Activated CD8-positive, alpha-beta memory T cell treated with anti-CD3 and anti-CD28 coated beads, Interleukin-2, amount 50 U/mL, for 48 hours (primary cell): ENCODE measurements around the gene ADSS2.

Experiments
- DNase-seq: peaks from one replicate; pipeline ENCODE4 v3.0.0-alpha.2; 2020

The ADSS2 gene

DNA sequence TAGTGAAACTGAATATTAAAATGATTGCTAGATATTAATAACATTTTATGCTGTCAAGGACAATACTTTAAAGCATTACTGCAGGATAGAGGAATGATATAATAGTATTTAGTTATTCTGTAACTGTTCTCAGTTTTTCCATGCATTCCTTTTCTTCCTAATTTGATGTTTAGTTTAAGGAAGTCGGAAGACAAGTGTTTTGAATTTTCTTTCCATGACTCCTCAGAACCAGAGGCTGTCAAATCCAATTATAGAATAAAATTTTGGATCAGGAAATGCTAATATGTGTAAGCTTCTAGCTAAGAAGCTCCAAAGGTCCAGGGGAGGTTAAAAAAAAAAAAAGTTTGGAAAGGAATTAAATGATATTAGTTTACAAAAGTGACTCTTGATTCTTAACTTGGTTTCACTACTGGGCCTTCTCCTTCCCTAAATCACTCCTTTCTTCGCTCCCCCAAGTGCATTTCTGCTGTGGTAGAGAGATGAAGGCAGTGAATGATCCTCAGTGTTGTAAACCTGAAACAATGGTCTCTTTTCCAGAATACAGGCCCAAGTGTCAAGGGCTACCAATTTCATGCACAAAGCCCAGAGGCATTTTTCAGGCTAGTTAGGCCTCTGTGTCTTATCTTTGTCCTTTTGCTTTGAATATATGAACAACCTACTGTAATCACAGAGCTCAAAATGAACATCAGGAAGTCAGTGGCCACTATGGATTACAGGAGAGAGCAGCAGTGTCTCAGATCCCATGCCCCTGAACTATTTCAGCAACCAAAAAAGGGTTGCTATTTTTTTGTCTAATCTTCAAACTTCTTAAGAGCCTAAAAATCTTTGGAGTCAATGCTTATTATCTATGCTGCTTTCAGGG lies 6.2 kb downstream of the ADSS2 start:
- DNase-seq: no peak

DNA sequence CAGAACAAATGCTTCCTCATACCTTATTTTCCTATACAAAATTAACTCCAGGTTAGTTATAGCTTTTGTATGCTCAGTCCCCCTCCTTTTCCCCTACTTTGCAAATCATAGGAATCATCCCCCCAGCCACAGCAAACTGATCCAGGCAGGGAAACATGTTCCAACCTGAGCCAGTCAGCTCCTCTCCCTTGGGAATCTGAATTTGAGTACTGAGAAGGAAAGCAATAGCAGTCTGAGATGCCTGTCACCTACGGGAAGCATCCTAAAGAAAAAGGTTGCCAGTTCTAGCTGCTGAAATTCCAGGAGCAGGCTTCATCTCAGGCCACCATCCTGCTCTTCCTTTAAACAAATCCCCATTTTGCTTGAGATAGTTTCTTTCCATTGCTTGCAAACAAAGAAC lies 6.9 kb downstream of the ADSS2 start:
- no peak for DNase-seq

DNA sequence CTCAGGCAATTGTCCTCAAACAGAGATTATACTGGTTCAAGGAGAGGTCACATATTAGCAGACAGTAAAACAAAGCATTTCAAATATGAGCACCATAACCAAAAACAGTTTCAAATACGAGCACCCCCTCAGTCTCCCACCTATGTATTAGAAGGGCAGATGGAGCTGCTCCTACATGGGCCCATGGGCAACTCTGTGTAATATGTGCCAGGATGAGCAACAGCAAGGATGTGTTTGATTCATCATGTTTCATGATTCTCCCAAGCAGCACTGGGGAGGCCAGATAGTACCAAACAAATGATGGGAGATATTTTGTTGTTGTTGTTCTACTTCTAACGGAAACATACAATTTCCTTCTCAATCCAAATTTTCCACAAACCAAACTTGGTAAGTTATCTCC lies 8.9 kb downstream of the ADSS2 start:
- DNase-seq: no peak

DNA sequence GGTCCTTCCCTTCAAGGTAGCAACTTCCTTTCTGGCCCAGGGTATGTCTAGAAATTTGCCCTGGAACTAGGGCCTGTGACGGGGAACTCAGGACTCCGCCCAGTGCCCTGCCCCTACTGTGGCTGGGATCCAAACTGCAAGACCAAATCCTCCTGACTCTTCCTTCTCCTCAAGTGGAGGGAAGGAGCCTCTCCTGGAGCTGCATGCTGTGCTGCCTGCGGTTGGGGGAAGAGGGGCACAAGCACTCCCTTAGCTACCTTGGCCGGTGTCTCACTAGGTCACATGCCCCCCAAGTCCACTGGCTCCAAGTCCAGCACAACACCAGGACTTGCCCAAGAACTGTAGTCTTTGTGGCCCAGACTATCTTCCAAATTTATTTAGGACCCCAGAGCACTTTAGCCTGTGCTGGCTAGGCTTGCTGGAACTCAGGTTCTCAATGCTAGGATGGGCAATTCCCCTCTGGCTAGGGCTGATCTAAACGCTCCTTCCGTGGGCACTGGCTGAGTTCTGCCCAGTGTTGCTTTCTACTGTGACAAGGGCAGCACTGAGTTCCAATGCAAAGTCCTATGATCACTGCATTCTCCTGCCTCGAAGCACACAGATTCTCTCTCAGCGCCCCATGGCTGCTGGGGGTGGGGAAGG lies 12.2 kb downstream of the ADSS2 start:
- DNase-seq: no peak

DNA sequence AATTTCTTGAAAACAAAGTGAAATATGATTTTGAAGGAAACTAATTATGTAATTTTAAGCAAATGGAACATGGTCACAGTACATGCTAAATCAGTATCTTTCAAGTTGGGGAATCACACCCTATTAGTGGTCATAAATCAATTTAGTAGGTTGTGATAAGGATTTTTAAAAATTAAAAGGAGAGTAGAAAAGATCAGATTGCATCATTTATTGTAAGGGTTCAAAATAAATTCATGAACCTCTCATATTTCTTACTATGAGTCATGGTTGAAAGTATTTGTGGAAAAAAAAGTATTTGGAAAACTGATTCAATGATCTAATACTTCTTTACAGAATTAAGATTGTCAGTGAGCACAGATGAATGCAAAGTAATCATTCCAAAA lies 14.6 kb downstream of the ADSS2 start:
- DNase-seq: no peak

DNA sequence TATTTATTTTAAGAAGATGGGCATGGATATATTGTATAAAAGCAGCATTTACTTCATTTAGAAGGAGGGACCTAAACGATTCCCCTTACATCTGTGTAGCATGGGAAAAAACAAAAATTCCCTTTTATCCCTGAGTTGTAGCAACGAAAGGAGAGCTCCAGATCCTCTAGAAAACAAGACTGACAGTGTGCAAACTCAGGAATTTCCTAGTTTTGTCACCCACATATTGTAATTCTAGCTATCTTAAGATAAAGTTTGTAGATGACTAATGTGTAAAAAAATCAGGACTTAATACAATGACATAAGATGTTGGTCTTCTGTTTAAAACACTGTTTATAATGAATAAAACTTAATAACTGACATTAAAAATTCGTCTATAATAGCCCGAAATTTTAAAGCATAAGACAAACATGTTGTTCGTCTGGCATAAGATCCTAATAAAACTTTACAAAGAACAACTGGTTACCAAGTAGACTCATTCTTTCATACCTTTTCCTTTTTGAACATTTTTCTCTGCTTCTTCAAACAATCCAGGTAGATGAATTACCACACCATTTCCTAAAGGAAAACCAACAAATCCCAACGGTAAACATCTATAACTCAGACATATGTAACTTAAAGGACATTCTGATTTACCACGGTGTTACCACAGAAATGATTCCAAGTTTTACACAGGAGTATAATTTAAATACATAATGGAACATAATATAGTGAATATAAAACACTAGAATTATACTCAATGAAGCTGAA lies 15.2 kb downstream of the ADSS2 start:
- no peak for DNase-seq

DNA sequence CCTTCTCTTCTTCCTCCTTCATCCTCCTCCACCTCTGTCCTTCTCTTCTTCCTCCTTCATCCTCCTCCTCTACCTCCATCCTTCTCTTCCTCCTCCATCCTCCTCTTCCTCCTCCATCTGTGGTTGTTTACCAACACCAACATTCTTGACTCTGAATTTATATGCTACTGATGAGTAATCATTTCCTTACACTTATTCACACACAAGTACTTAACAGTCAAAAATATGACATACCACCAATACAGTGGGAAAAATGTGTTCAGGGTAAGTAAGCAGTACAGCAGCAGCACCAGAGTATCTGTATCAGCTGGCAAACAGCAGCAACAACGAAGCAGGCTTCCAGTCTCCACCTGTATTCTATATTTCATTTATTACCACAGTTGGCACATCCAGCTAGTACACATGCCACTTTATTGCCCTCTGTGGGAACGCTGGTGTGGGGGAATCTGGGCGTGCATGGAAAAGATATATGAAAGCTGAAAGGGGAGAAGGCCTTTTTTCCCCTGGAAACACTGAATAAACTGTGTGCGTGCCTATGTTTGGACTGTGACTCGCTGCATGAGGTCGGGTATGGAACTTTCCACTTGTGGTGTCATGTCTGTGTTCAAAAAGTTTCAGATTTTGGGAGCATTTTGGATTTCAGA lies 16.0 kb downstream of the ADSS2 start:
- DNase-seq: no peak

DNA sequence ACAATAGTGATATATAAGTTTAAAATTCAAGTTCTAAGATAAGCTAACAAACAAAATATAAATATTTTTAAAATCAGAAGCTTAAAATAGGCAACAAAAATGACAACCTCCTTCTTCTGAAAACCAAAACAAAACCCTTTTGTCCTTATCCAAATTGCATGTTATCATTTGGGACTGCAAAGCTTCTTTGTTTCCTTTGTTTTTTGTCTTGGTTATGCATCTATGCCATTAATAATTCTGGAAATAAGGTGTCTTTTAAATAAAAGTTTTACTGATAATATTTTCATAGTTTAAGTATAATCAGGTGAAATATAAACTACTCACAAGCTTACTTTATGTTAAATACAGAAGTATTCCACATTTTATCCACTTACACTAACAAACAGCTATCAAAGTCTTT lies 20.5 kb downstream of the ADSS2 start:
- no peak for DNase-seq

DNA sequence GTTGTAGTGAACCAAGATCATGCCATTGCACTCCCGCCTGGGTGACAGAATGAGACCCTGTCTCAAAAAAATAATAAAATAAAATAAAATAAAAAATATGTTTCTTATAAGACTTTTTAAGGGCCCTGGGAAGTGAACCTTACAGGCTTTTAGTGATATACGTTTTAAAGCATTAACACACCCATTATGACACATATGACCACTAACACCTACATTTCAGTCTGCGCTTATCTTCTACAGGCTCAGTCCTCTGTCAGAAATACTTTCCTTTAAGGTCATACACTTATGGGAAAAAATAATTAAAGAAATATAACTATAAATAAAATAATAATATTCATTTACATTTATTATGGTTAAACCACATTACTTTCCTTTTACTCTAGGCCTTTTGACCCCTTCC lies 21.9 kb downstream of the ADSS2 start:
- no peak for DNase-seq

DNA sequence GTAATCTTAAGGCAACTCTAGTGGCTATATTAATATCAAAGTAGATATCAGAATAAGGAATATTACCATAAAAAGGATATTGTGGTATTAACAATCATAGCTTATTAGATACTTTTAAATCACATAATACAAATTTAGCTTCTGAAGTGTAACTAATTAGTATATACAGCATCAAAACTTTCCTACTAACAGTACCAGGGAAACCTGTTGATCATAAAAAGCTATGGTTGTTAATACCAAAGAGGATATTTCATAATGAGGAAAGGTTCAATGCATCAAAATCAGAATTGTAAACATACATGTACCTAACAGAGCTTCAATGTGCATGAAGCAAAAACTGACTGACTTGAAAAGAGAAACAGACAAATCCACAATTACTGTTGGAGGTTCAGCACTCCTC lies 24.1 kb downstream of the ADSS2 start:
- no peak for DNase-seq

DNA sequence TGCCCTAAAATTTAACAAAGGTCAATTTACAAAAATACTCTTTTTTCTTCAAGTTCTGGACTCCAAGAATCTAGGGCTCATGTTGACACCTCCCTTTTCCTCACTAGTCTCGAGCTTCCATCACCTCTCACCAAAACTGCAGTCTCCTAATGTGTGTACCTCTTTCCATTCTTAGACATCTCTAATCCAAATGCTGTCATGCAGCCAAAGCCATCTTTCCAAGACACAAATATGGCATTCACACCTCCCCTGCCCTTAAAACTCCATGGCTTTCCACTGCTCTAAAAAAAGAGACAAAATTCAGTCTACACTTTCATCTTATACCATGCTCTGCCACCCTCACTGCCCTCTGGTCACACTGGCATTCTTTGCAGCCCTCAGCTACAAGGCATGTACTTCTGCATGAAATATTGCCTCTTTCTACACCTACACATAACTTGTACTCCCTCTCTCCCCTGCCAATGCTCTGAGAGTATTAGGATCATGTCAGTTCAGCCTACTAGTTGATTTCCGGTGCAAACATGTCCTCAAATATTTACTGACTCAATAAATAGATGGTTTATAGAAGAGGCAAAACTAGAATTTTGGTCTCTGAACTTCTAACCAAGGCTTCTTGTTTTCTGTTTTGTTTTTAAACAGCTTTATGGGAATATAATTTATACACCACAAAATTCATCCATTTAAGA lies 26.9 kb downstream of the ADSS2 start:
- DNase-seq: no peak

DNA sequence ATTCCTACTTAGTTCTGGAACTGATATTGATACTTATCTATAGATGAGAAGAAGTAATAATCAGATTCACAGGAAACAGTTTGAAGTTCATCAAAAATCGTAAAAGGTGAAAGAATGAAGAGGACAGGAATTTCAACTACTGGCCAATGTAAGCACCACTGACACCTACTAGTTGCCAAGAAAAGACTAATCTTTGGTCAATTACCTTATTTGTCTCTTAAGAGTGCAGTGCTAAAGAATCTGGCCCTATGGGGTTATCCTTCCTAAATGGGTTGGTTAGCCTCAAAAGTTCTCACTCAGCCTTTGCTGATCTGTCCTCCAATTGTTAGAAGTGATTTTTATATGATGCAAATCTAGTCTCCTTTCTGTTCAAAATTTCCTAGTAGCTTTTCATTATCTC lies 29.5 kb downstream of the ADSS2 start:
- no peak for DNase-seq

DNA sequence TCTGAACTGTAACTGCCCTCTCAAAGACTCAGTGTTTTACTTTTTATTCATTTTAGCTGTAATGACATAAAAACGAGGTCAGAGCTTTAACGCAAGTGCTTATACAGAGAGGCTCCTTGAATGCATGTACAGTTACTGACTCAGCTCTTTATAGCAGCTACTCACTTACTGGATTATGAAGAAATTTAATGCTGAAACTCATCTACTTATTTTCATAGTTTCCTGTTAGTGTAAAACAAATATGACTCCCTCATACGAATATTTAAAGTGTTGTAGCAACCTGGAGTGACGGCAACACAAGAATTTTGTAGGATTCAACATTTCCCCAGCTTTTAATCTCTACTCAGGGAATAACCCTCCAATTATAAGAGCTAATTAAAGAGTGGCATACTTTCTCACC lies 32.7 kb downstream of the ADSS2 start:
- no peak for DNase-seq

DNA sequence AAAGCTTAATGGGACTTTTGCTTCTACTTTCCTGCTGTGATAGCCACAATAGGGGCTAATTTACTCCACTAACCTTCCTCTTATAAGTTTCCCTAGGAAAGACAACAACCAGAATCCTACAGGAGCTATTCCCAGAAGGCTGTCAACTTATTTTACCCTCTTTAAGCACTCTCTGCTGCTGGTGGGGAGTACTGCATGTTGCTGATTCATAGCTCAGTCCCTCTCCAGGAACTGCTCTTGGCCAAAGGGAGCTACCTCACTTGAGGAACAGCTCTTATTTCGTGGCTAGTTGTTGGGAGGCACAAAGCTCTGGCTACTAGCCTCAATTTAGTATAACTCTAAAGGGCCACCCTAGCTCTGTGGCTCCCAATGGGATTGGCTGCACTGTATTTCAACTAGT lies 37.2 kb downstream of the ADSS2 start:
- DNase-seq: no peak

DNA sequence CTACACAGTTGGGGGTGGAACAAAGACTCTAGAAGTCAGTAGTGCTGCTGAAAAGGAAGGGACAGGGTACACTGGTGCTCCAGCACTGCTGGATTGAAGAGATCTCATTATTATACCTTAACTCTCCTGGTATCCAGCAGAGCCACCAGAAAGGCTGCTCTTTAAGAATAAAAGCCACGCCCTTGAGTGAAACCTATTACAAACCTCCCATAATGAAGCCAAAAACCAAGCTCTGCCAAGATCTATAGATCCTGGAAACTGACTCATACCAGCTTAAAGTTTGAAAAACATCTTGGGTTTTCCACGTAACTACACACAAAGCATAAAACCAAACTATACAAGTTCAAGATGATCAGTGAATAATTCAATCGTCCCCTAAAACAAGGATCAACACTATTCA lies 38.0 kb downstream of the ADSS2 start:
- no peak for DNase-seq

DNA sequence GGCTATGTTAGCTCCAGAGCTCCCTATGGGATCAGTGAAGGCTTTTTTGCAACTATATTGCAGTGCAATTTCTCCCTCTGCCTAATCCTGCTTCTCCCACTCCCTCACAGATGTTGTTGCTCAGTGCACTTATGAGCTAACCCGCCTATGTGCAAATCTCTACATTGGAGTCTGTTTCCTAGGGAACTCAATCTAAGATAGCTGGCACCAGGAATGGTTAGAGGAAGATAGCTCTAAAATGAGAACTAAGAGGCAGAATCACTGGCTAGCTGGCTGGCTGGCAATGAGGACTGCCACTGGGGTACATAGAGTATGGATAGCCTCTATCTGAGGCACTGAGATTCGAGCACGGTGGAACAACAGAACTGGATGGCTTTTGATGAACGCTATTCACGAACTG lies 39.5 kb downstream of the ADSS2 start:
- DNase-seq: no peak

DNA sequence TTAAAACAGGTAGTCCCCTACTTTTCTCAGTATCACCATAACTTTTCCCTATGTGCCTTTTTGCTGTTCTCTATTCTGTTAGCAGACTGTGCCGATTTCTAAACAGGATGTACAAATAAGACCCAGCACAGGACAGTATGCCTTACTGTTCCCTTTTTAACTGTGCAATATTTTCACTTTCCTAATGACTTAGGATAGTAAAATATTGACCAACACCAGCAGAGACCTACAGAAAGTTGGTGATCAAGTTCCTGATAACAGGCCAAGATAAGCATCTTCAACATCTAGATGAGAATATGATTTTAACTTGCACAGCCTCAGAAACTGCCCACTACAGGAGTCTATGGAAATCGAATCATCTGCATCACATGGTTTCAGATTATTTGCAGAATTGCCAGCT lies 42.0 kb downstream of the ADSS2 start:
- no peak for DNase-seq

DNA sequence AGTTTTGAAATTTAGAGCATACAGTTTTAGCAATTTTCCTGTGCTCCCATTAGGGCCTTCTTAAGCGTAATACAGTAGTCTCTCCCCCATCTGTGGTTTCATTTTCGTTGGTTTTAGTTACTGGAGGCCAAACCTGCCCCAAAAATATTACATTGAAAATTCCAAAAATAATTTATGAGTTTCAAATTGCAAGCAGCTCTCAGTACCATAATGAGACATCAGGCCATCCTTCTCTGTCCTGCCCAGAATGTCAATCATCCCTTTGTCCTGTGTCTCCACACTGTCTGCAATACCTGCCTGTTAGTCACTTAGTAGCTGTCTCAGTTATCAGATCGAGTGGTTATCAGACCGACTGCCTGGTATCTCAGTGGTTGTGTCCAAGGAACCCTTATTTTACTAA lies 45.4 kb downstream of the ADSS2 start:
- no peak for DNase-seq

DNA sequence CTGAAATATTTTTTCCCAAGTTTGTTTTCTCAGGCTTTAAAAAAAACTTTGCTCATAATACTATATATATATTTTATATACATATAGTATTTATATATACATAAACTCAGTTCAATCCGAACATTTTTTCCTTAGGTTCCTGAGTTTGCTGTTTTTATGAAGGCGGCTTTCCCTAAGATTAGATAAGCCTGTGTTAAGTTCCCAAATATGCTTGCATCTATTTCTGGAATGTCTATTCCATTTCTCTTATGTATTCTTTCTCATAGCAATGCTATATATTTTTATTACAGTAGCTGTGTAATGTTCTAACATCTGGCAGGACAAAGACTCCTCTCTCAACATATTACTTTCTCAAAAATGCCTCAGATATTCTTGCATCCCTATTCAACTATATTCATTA lies 45.9 kb downstream of the ADSS2 start:
- no peak for DNase-seq

DNA sequence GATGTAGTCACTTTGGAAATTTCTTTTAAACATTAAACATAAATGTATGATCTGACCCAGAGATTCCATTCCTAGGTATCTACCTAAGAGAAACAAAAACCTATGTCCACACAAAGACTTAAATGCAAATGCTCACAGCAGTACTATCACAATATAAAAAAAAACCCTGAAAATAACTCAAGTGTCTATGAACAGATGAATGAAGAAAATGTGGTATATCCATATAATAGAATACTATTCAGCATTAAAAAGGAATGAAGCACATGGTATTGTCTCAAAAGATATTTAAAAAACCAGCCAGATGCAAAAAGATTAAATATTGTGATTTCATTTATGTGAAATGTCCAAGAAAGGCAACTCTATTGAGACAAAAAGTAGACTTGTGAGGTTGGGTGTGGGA lies 48.3 kb downstream of the ADSS2 start:
- no peak for DNase-seq

DNA sequence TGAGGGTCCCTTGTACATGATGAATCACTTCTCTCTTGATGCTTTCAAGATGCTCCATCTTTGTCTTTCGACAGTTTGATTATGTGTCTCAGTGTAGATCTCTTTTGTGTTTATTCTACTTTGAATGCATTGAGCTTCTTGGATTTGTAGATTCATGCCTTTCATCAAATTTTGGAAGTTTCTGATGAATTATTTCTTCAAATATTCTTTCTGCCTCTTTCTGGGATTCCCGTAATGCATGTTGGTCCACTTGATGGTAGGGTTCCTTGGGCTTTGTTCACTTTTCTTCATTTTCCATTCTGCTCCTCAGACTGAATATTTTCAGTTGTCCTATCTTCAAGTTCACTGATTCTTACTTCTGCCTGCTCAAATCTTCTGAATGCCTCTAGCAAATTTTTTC lies 50.7 kb downstream of the ADSS2 start:
- DNase-seq: no peak

DNA sequence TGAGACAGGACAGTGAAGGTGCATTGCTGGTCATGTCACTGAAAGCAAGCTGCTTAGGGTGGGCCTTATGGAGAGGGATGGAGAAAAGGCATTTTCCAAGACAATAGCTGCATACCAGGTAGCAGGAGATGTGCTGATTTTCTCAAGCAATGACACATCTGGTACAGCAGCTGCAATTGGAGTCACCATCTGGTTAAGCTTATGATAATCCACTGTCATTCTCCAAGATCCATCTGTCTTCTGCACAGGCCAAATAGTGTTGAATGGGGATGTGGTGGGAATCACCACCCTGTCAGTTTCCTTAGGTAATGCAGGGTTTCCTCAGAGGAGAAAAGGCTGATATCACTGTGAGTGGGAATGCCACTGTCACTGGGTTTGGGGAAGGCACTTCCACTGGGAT lies 54.6 kb downstream of the ADSS2 start:
- DNase-seq: no peak

DNA sequence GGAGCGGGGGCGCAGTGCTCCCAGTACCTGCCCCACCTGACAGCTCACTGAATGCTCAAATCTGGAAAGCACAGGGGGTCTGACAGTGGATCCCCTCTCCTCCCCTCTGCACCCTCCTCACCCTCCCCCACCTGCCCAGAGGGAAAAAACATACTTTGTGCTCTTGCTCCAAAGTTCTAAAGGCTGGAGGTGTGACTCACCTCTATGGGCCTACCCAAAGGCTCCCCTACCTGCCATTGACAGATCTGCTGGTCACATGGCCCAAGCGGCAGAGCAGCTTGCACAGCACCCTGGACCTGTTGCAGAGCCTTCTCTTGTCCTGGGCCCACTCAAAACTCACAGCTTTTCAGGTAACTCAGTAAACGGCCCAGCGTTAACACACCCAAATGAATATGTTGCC lies 55.7 kb downstream of the ADSS2 start:
- no peak for DNase-seq
